Measurements from ENCODE around the gene FAM240A.

Gene FAM240A

GRCh38 chr3:46628901-46629369 is 16.6 kb downstream of the FAM240A start:
- DNase-seq = no peak

GRCh38 chr3:46629551-46630517 is 17.5 kb downstream of the FAM240A start:
- peak; percentile 70 for DNase-seq

GRCh38 chr3:46632792-46633191 is 20.5 kb downstream of the FAM240A start:
- DNase-seq = no peak

- DNase-seq = no peak
Measured at GRCh38 chr3:46634856-46635255, 22.5 kb downstream of the FAM240A start.

GRCh38 chr3:46639221-46639620 is 26.9 kb downstream of the FAM240A start:
- no peak for DNase-seq

GRCh38 chr3:46640927-46641326 is 28.6 kb downstream of the FAM240A start:
- no peak for DNase-seq

GRCh38 chr3:46642971-46643370 is 30.6 kb downstream of the FAM240A start:
- DNase-seq = no peak

- DNase-seq = no peak
Measured at GRCh38 chr3:46643701-46644100, 31.4 kb downstream of the FAM240A start.

- DNase-seq = no peak
Measured at GRCh38 chr3:46646700-46647099, 34.4 kb downstream of the FAM240A start.

GRCh38 chr3:46648096-46648495 is 35.8 kb downstream of the FAM240A start:
- no peak for DNase-seq

- DNase-seq = no peak
Measured at GRCh38 chr3:46649436-46649835, 37.1 kb downstream of the FAM240A start.

- no peak for DNase-seq
Measured at GRCh38 chr3:46651084-46651483, 38.8 kb downstream of the FAM240A start.

- DNase-seq = no peak
Measured at GRCh38 chr3:46655271-46655670, 42.9 kb downstream of the FAM240A start.

- no peak for DNase-seq
Measured at GRCh38 chr3:46656778-46657556, 44.6 kb downstream of the FAM240A start.

GRCh38 chr3:46659285-46659684 is 47.0 kb downstream of the FAM240A start:
- DNase-seq = no peak

- DNase-seq = no peak
Measured at GRCh38 chr3:46660003-46660402, 47.7 kb downstream of the FAM240A start.

GRCh38 chr3:46660543-46661523 is 48.5 kb downstream of the FAM240A start:
- DNase-seq = no peak

- DNase-seq = no peak
Measured at GRCh38 chr3:46661776-46662766, 49.7 kb downstream of the FAM240A start.

GRCh38 chr3:46662771-46663551 is 50.6 kb downstream of the FAM240A start:
- DNase-seq = no peak

GRCh38 chr3:46663591-46664135 is 51.3 kb downstream of the FAM240A start:
- DNase-seq = no peak
